KG1 (cell line): Measurements from ENCODE around the gene AVEN.

Experiments
- DNase-seq: peaks from one replicate; lab custom pipeline; 2025; lab: John Stamatoyannopoulos, UW

The AVEN gene

DNA sequence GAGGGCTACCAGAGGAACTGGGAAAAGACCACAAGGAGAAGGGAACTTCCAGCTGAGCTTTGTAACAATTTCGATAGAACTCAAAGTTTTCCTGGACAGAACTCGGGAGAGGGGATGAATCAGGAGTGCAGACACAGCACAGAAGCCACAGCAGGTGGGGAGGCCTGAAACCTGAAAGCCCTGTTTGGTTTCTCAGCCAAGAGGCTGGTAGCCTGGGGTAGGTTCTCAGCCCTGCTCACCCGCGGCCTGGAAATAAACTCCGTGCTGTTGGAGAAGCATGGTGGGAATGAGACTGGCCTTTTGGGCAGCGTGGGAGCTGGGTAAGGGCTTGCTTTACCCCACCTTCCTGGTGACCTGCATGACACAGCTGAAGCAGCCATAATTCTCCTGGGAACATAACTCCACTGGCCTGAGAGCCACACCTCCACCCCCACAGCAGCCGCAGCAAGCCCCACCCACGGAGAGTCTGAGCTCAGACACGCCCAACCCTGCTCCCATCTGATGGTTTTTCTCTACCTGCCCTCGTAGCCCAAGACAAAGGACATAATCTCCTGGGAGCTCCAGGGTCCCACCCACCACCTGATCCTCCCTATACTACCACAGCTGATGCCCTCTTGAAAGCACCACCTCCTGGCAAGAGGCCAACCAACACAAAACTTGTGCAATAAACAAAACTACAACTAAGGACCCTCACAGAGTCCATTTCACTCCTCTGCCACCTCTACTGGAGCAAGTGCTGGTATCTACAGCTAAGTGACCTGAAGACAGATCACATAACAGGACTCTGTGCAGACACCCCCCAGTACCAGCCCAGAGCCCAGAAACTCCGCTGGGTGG lies 123.2 kb downstream of the AVEN start:
- no peak for DNase-seq

DNA sequence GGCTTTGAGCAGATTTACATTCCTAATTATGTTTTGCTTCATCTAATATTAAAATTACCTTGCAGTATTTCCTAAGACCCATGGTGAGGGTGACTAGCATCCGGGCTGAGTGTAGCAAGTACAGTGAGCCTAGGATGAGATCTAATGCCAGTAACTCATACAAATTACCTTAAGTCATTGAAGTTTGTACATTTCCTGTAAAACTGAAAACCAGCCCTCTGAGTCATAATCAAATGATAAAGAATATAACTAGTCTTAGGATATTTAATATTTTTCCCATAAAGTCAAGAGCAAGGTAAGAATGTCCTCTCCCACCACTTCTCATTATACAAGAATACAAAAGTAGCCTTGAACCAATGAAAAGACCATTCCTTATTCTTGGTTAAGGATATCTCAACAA lies 125.5 kb downstream of the AVEN start:
- no peak for DNase-seq

- DNase-seq: no peak
Measured at GRCh38 chr15:33912326-33912725, 126.7 kb downstream of the AVEN start.

- DNase-seq: no peak
Measured at GRCh38 chr15:33910741-33911140, 128.3 kb downstream of the AVEN start.

- no peak for DNase-seq
Measured at GRCh38 chr15:33908406-33908805, 130.6 kb downstream of the AVEN start.

DNA sequence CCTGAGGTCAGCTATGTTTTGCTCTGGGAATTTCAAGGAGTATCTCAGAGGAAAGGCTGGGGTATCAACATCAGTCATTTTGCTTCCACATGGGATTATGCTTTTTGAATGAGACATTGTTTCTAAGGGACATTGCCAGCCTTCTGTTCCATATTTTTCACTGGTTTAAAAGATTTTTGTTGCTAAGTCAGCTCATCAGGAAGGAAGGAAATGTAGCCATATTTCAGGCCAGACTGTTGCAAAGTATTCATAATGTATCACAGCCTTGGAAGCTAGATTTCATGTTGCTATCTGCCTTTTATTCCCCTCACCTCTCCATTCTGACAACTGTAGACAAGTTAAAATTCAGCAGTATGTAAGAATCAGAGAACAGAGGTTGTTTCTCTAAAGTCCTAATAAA lies 131.7 kb downstream of the AVEN start:
- DNase-seq: no peak

DNA sequence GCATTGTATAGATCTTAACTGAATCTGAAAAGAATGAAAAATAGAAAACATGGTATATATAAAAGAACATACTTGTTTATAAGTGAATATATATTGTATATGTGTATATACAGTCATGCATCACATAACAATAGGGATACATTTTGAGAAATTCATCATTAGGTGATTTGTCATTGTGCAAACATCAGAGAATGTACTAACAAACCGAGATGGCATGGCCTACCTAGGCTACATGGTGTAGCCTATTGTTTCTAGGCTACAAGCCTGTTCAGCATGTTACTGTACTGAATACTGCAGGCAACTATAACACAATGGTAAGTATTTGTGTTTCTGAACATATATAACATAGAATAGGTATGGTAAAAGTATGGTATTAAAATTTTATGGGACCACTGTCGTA lies 135.3 kb downstream of the AVEN start:
- no peak for DNase-seq

GRCh38 chr15:33902043-33902442 lies 137.0 kb downstream of the AVEN start:
- no peak for DNase-seq

DNA sequence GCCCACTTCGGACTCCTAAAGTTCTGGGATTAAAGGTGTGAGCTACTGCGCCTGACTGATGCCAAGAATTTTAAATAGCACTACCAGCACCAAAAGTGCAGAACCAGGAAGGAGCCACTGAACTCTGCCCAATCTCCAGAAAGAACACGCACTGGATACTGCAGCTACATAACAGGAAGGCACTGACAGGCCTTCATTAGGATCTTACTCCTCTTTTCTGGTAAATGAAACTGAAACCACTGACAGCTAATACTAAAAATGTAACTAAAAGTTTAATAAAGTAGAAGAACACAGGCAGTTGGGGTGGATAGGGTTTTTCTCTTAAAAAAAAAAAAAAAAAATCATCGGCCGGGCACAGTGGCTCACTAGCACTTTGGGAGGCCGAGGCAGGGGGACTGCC lies 144.8 kb downstream of the AVEN start:
- DNase-seq: no peak

DNA sequence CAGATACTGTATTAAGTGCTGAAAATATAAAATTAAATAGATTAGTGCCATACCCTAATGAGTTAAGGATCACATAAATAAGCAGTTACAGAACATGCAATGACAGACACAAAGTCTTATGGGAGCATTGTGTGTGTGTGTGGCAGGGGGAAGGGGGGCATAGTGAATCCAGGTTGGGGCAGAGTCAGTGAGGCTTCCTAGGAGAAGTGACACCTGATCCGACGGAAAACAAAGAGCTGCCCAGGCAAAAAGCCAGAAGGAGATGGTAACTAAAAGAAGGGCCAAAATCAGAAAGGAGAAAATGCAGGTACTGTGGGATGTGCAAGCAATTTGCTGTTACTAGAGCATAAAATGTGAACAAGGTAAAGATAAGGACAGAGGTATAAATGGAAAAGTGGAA lies 150.8 kb downstream of the AVEN start:
- no peak for DNase-seq

- no peak for DNase-seq
Measured at GRCh38 chr15:33882921-33883320, 156.1 kb downstream of the AVEN start.

- no peak for DNase-seq
Measured at GRCh38 chr15:33874156-33874555, 164.8 kb downstream of the AVEN start.

DNA sequence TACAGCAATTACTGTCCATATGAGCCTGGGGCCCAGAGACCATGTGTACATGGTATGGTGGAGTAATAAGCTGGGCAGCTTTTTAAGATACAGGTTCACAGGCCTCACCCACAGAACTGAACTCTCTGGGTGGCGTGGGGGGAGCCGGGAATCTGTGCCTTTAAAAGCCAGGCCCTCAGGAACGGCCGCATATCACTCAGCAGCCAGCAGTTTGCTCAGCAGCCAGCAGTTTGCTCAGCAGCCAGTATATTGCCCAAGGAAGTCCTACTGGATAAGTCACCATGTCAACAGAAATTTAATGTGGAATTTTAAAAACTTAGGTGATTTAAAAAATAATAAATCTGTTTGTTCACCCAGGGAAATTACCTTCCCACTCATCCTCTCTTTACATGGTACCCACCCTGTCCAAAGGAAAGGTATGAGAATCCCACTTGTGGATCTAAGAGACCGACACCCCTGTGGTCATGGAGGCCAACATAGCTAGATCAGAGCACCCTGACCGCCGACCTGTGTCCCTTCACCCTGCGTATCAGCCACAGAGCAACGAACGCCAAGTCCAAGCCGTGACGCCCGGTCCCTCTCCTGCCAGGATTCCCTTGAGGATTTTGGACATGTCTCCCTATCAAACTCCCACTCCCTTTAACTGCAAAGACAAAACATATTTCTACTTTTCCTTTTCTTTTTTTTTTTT lies 166.4 kb downstream of the AVEN start:
- DNase-seq: no peak

- no peak for DNase-seq
Measured at GRCh38 chr15:33871980-33872379, 167.0 kb downstream of the AVEN start.

- no peak for DNase-seq
Measured at GRCh38 chr15:33866101-33866737, 172.8 kb downstream of the AVEN start.

GRCh38 chr15:33865416-33865815 lies 173.6 kb downstream of the AVEN start:
- DNase-seq: no peak

- no peak for DNase-seq
Measured at GRCh38 chr15:33864360-33865075, 174.5 kb downstream of the AVEN start.

GRCh38 chr15:33860754-33861153 lies 178.2 kb downstream of the AVEN start:
- no peak for DNase-seq

DNA sequence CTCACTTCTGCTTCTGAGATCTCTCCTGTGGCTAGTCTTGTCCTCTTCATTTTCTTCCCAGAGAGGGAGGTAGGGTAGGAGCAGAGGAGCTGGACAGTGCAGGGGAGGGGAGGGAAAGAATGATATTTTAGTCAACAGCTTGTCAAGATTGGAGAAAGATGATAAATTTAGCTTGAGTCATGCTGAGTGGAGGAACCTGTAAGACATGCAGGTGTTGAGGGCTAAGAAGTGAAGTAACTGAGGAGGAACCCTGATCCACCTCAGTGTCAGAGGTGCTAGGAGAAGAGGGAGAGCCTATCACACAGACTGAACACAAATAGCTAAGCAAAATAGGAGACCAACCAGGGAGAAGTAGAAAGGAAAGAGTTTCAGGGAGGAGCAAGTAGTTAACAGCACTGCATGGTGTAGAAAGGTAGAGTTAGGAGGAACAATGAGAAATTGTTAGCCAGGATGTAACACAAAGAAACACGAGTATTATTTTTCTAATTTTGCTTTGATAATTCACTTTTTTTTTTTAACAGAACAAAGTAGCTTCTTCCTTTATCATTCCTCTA lies 178.9 kb downstream of the AVEN start:
- no peak for DNase-seq

DNA sequence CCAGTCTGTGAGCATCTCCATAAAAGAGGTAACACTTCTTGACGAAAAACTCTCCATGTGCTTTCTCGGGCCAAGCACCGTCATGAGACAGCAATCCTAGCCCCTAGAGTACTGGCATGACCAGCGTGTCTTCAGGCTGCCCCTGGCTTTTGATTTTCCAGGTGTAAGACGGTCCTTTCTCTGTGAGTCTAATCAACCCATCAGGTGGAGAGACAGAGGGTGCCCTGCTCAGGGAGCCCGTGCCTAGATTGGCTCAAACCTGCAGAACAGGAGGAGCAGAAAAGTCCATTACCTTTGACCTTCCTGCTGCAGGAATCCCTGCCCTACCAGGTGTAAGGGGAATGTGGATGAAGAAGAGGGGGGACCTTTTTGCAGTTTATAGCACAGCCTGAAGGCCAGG lies 180.2 kb downstream of the AVEN start:
- no peak for DNase-seq

DNA sequence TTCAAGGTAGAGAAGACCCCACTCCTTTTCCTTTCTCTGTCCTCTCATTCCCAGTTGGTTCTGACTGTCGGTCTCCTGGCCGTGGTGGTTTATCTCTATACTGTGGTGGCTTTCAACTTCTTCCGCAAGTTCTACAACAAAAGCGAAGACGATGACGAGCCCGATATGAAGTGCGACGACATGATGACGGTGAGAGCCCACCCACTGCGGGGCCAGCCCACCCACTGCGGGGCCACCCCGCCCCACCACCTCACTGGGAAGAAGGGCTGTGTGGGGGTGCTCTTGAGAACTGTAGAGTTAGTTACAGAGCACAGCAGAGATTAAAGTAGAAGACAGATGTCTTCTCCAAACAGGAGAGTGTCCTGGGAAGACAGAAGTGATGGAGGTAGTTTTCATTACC lies 181.3 kb downstream of the AVEN start:
- no peak for DNase-seq

GRCh38 chr15:33852570-33852969 lies 186.4 kb downstream of the AVEN start:
- DNase-seq: no peak
